B cell (primary cell): ENCODE measurements around the gene PDLIM7.

Experiments used
- CTCF ChIP-seq: fragments of 200-600 bp; IDR thresholded peaks from one replicate; pipeline ENCODE4 v1.8.0; 2022; ENCODE audit warnings: antibody characterized with exemption, mild to moderate bottlenecking
- EZH2 ChIP-seq: IDR thresholded peaks from 2 replicates; pipeline ENCODE4 v1.6.1; 2012; ENCODE audit warnings: borderline replicate concordance, low read depth, mild to moderate bottlenecking, moderate library complexity, low read length; ENCODE audit not compliant: insufficient read depth, poor library complexity, severe bottlenecking

- TF ChIP-seq EZH2 (no peak), CTCF (no peak)
Measured at GRCh38 chr5:177479774-177480173, 17.6 kb downstream of the PDLIM7 start.
